Activated T-helper 2 cell treated with anti-CD3 and anti-CD28 coated beads, Interferon-gamma antibody, Interleukin-2, Interleukin-4, amounts not matched to agents 10 μg/mL and 5 μg/mL and 100 μg/mL, durations not matched to agents 14 hours and 24 hours and 36 hours (primary cell): ENCODE results near the gene CACNA2D3. TPM values are rescaled to one million over a fixed set of nuclear protein-coding genes. Genes with fewer than 3 reads are reported as not detected.

ENCODE experiments used
- DNase-seq: peaks from one replicate; pipeline ENCODE4 v3.0.0; 2021; ENCODE audit warnings: low spot score
- H3K27ac Mint-ChIP-seq: one replicate; pipeline ENCODE4 v1.8.0; 2021; ENCODE audit warnings: mixed read lengths
- H3K27me3 Mint-ChIP-seq: one replicate; pipeline ENCODE4 v1.8.0; 2021; ENCODE audit warnings: low read depth, mixed read lengths
- H3K36me3 Mint-ChIP-seq: one replicate; pipeline ENCODE4 v1.8.0; 2021; ENCODE audit warnings: low read depth, mixed read lengths
- H3K4me1 Mint-ChIP-seq: one replicate; pipeline ENCODE4 v1.8.0; 2021; ENCODE audit warnings: low read depth, mixed read lengths
- H3K4me3 Mint-ChIP-seq: one replicate; pipeline ENCODE4 v1.8.0; 2021; ENCODE audit warnings: low read depth, mild to moderate bottlenecking, moderate library complexity, mixed read lengths
- H3K9me3 Mint-ChIP-seq: one replicate; pipeline ENCODE4 v1.8.0; 2021; ENCODE audit warnings: mixed read lengths
- intact Hi-C: fragments of 100-400 bp; cut with micrococcal nuclease; formaldehyde crosslinking; loops from one replicate; pipeline ENCODE4 v1.15.1; 2023
- total RNA-seq: library from RNA; stranded (reverse); gene quantifications from 2 replicates; pipeline ENCODE4 v1.2.3, GENCODE V29; 2022

The CACNA2D3 gene
- total RNA-seq, 1 donor from 2014 or later: not detected

DNA sequence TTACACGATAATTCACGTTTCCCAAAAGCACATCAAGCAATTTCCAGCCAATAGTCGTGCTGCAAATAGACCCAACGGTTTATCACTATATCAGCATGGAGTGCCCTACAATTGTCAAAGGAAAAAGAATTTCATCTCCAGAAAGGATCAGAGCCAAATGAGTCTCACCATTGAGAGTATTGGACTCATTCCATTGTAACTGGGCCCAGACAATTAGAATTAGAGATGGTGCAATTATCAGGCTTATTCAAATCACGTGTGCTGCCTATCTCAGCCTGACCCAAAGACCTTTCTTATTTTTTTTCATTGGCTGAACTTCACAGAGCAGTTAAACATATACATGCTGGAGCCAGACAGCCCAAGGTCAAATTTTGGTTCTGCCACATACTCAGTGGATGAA, 892.6 kb downstream of the CACNA2D3 start:
- Mint-ChIP-seq H3K27ac (no peak overlapping the region), H3K4me3 (no peak overlapping the region), H3K9me3 (no peaks in the 10 kb centered on the region), H3K27me3 (no peaks in the 10 kb centered on the region), H3K36me3 (no peaks in the 10 kb centered on the region), H3K4me1 (no peaks in the 10 kb centered on the region)
- intact Hi-C loops: no loop called here
- no peak for DNase-seq

- Mint-ChIP-seq H3K9me3 (no peaks in the 10 kb centered on the region), H3K4me3 (no peak overlapping the region), H3K27me3 (no peaks in the 10 kb centered on the region), H3K4me1 (no peaks in the 10 kb centered on the region), H3K27ac (no peak overlapping the region), H3K36me3 (no peaks in the 10 kb centered on the region)
- intact Hi-C loops: no loop called here
- DNase-seq: no peak
Measured at GRCh38 chr3:55017876-55018275, 895.5 kb downstream of the CACNA2D3 start.

GRCh38 chr3:55030938-55031337, 908.6 kb downstream of the CACNA2D3 start:
- Mint-ChIP-seq H3K27ac (no peak overlapping the region), H3K4me1 (no peaks in the 10 kb centered on the region), H3K36me3 (no peaks in the 10 kb centered on the region), H3K4me3 (no peak overlapping the region), H3K27me3 (no peaks in the 10 kb centered on the region), H3K9me3 (no peaks in the 10 kb centered on the region)
- DNase-seq: no peak
- intact Hi-C loops: no loop called here

- intact Hi-C loops: no loop called here
- DNase-seq: no peak
- H3K27ac Mint-ChIP-seq: no peak overlapping the region
- no peak overlapping the region for H3K4me3 Mint-ChIP-seq
- H3K9me3 Mint-ChIP-seq: no peaks in the 10 kb centered on the region
- no peaks in the 10 kb centered on the region for H3K27me3 Mint-ChIP-seq
- no peaks in the 10 kb centered on the region for H3K4me1 Mint-ChIP-seq
- no peaks in the 10 kb centered on the region for H3K36me3 Mint-ChIP-seq
Measured at GRCh38 chr3:55036883-55037577, 914.7 kb downstream of the CACNA2D3 start.

DNA sequence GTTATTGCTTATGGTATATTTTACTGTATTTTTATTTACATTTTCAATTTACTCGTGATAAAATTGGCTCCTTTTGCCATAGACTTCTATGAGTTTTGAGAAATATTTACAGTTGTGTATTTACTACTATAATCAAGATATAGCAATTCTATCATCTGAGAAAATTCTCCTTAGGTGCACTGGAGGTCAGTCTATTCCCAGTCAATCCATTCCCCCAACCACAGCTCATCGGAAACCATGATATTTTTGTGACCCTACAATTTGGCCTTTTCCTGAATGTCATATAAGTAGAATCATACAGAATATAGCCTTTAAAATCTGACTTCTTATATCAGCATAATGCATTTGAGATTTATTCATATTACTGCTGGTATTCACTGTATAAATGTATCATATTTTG, 920.2 kb downstream of the CACNA2D3 start:
- no peak for DNase-seq
- no peaks in the 10 kb centered on the region for H3K36me3 Mint-ChIP-seq
- intact Hi-C loops: no loop called here
- no peak overlapping the region for H3K4me3 Mint-ChIP-seq
- no peaks in the 10 kb centered on the region for H3K4me1 Mint-ChIP-seq
- no peaks in the 10 kb centered on the region for H3K27me3 Mint-ChIP-seq
- no peak overlapping the region for H3K27ac Mint-ChIP-seq
- H3K9me3 Mint-ChIP-seq: no peaks in the 10 kb centered on the region

- H3K4me1 Mint-ChIP-seq: no peaks in the 10 kb centered on the region
- no peak overlapping the region for H3K27ac Mint-ChIP-seq
- H3K4me3 Mint-ChIP-seq: no peak overlapping the region
- no peaks in the 10 kb centered on the region for H3K9me3 Mint-ChIP-seq
- no peaks in the 10 kb centered on the region for H3K27me3 Mint-ChIP-seq
- no peak for DNase-seq
- intact Hi-C loops: no loop called here
- H3K36me3 Mint-ChIP-seq: no peaks in the 10 kb centered on the region
Measured at GRCh38 chr3:55044486-55044885, 922.1 kb downstream of the CACNA2D3 start.

DNA sequence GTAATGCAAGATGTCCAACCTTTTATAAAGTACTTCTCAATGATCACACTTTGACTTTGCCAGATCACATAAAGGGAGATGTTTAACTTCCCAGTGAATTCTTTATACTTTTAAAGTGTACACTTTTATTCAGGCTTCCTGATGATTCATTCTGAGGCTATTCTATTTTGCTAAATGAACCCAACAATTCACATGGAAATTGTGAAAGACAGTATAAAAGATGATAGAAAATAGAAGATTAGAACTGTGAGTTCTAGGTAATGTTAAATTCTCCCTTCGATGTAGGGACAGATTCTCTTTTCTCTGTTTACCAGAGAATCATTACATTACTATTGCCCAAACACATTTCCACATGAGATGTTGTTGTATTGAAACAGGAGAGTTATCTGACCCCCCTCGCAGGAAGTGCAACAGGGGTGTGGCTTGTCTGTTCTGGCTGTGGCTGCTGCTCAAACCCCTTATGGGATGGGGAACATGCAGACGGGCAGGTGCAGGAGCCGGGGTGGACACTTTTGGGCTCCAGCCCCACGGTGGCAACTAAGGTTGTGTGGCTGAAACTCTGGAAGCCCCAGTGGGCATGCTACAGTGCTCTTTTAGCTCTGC, 936.8 kb downstream of the CACNA2D3 start:
- DNase-seq: no peak
- H3K27ac Mint-ChIP-seq: no peak overlapping the region
- no peaks in the 10 kb centered on the region for H3K27me3 Mint-ChIP-seq
- intact Hi-C loops: no loop called here
- H3K4me1 Mint-ChIP-seq: no peaks in the 10 kb centered on the region
- H3K36me3 Mint-ChIP-seq: no peaks in the 10 kb centered on the region
- peaks cover 15% of the 10 kb centered on the region for H3K9me3 Mint-ChIP-seq
- H3K4me3 Mint-ChIP-seq: no peak overlapping the region

- Mint-ChIP-seq H3K27me3 (no peaks in the 10 kb centered on the region), H3K4me3 (no peak overlapping the region), H3K27ac (no peak overlapping the region), H3K9me3 (peaks cover 9% of the 10 kb centered on the region), H3K36me3 (no peaks in the 10 kb centered on the region), H3K4me1 (no peaks in the 10 kb centered on the region)
- no peak for DNase-seq
- intact Hi-C loops: no loop called here
Measured at GRCh38 chr3:55060896-55061719, 938.8 kb downstream of the CACNA2D3 start.

GRCh38 chr3:55061720-55062034, 939.3 kb downstream of the CACNA2D3 start:
- no peaks in the 10 kb centered on the region for H3K27me3 Mint-ChIP-seq
- H3K4me1 Mint-ChIP-seq: no peaks in the 10 kb centered on the region
- H3K36me3 Mint-ChIP-seq: no peaks in the 10 kb centered on the region
- no peak overlapping the region for H3K27ac Mint-ChIP-seq
- no peak overlapping the region for H3K4me3 Mint-ChIP-seq
- peaks cover 5% of the 10 kb centered on the region for H3K9me3 Mint-ChIP-seq
- intact Hi-C loops: no loop called here
- DNase-seq: no peak

DNA sequence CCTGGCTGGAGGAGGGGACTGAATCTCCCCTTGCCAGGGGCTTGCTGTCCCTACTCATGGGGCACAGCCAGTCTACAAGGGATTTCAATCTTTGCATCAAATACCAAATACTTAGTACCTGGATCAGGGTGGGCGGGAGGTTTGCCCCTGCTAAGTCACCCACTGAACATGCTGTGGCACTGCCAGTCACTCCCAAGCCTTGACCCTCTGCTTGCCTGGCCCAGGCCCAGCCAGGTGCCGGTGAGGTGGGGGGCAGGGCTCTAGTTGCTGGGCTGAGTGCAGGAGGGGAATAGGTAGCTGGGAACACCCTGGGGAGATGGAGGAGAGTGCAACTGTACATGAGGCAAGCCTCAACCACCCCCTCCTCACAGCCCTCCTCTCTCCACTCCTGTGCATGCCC, 941.8 kb downstream of the CACNA2D3 start:
- no peaks in the 10 kb centered on the region for H3K9me3 Mint-ChIP-seq
- DNase-seq: no peak
- no peaks in the 10 kb centered on the region for H3K27me3 Mint-ChIP-seq
- intact Hi-C loops: no loop called here
- no peak overlapping the region for H3K4me3 Mint-ChIP-seq
- H3K36me3 Mint-ChIP-seq: no peaks in the 10 kb centered on the region
- H3K4me1 Mint-ChIP-seq: no peaks in the 10 kb centered on the region
- no peak overlapping the region for H3K27ac Mint-ChIP-seq

DNA sequence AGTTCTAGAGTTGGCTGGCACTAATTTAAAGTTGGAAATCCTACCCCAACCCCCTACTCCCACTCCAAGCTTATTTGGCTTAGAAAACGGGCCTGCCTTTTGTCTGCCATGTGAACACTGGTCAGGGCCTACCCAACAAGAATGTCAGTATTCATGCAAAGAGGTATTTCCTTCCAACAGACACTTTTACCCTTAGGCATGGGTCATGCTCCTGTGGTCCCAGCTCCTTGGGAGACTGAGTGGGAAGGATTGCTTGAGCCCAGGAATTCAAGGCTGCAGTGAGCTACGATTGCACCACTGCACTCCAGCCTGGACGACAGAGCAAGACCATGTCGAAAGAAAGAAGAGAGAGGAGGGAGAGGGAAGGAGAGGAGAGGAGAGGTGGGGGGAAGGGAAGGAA, 943.0 kb downstream of the CACNA2D3 start:
- Mint-ChIP-seq H3K4me3 (no peak overlapping the region), H3K4me1 (no peaks in the 10 kb centered on the region), H3K36me3 (no peaks in the 10 kb centered on the region), H3K27ac (no peak overlapping the region), H3K9me3 (no peaks in the 10 kb centered on the region), H3K27me3 (no peaks in the 10 kb centered on the region)
- intact Hi-C loops: no loop called here
- DNase-seq: no peak

DNA sequence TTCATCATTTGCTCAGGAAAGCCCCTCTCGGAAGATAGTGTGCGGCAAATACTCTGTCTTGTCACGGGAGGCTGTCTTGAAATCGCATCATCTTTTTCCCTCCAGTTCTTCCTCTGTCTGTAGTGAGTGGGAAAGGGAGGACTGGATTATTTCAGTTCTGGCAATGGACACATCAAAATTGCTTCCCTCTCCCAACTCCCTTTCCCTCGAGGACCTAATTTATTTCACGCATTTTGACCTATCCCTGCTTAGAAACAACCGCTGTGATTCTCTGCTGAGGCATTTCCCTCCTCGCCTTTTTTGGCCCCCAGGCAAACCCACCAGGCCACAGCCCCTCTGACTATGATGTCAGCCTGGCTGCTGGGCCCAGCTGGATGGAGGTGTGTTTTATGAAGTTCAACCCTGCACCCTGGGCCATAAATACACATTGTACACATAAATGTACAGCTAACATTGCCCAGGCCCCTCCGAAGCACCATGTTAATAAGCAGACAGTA, 944.2 kb downstream of the CACNA2D3 start:
- no peak for DNase-seq
- H3K27ac Mint-ChIP-seq: no peak overlapping the region
- no peaks in the 10 kb centered on the region for H3K27me3 Mint-ChIP-seq
- intact Hi-C loops: no loop called here
- no peaks in the 10 kb centered on the region for H3K36me3 Mint-ChIP-seq
- no peak overlapping the region for H3K4me3 Mint-ChIP-seq
- H3K9me3 Mint-ChIP-seq: no peaks in the 10 kb centered on the region
- no peaks in the 10 kb centered on the region for H3K4me1 Mint-ChIP-seq

DNA sequence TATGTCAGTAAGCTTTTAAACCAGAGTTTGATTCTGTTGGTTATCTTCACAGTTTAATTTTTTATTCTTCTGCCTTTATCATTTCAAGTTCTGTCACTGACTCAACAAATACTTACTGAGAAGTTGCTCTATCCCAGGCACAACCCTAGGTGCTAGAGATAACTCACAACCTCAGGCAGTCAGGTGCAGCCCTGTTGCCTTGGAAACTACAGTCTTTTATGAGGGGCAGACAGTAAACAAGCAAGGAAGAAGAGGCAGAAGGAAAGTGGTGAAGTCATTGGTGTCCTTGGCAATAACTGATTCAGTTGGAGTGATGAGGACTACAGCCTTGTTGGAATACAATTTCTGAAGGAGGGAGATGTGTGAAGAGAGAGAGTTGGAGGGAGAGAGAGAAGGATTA, 947.6 kb downstream of the CACNA2D3 start:
- Mint-ChIP-seq H3K36me3 (no peaks in the 10 kb centered on the region), H3K4me1 (no peaks in the 10 kb centered on the region), H3K27me3 (no peaks in the 10 kb centered on the region), H3K27ac (no peak overlapping the region), H3K9me3 (no peaks in the 10 kb centered on the region), H3K4me3 (no peak overlapping the region)
- no peak for DNase-seq
- intact Hi-C loops: no loop called here
